Natural killer cell treated with Interleukin-12 subunit alpha and Interleukin-12 subunit beta and Interleukin-15 and Interleukin-18, amount 100 ng/mL, for 72 hours (primary cell): ENCODE results near the gene FOXD4. TPM values are rescaled to one million over a fixed set of nuclear protein-coding genes. Genes with fewer than 3 reads are reported as not detected.
A peak's percentile ranks its signal among the peaks of the same experiment; 100 is the strongest.
"Not testable (repeated sequence)": the region's sequence is repeated elsewhere in the genome, so short reads cannot be mapped to it uniquely, and the experiment has no call there.

Experiments used
- ATAC-seq, 2 donors: fragments of 150-1000 bp; cut with Tn5 transposase in 1 of 2; sonication (Bioruptor Pico), chemical (Tn5 transposase) in 1 of 2; 2 replicates each; pipeline ENCODE4 v1.10.0; 2021
- DNase-seq: peaks from one replicate; pipeline ENCODE4 v3.0.0; 2022; ENCODE audit warnings: low spot score
- H3K27ac Mint-ChIP-seq, 2 donors: 1 replicate in 1 of 2; 2 replicates in 1 of 2; pipeline ENCODE4 v1.8.0; 2022; ENCODE audit warnings: mixed read lengths in 2 of 2, mild to moderate bottlenecking in 1 of 2, moderate library complexity in 1 of 2
- H3K27me3 Mint-ChIP-seq, 2 donors: 1 replicate in 1 of 2; 2 replicates in 1 of 2; pipeline ENCODE4 v1.8.0; 2022; ENCODE audit warnings: mixed read lengths in 2 of 2
- H3K36me3 Mint-ChIP-seq: one replicate; pipeline ENCODE4 v1.8.0; 2022; ENCODE audit warnings: mixed read lengths
- H3K4me1 Mint-ChIP-seq, 2 donors: 1 replicate in 1 of 2; 2 replicates in 1 of 2; pipeline ENCODE4 v1.8.0; 2022; ENCODE audit warnings: low read depth in 2 of 2, mixed read lengths in 2 of 2, mild to moderate bottlenecking in 1 of 2
- H3K4me3 Mint-ChIP-seq: one replicate; pipeline ENCODE4 v1.8.0; 2022; ENCODE audit warnings: mixed read lengths
- H3K9me3 Mint-ChIP-seq: 2 replicates; pipeline ENCODE4 v1.8.0; 2022; ENCODE audit warnings: mixed read lengths
- total RNA-seq, 2 donors: library from RNA; stranded (reverse); gene quantifications; one replicate each; pipeline ENCODE4 v1.2.3, GENCODE V29; 2022

The FOXD4 gene
- total RNA-seq, 2 donors from 2014 or later, result 0.21 to 0.22 TPM

- H3K27ac Mint-ChIP-seq, DNase-seq, H3K4me3 Mint-ChIP-seq, H3K9me3 Mint-ChIP-seq, H3K36me3 Mint-ChIP-seq, H3K4me1 Mint-ChIP-seq: not testable (repeated sequence)
- ATAC-seq, result peak in 1 of 2 donors; percentile 32
- H3K27me3 Mint-ChIP-seq, result peaks cover 13 to 23% of the 10 kb centered on the region in 2 donors
Observed at GRCh38 chr9:108742-109495, 9.3 kb downstream of the FOXD4 start.

GRCh38 chr9:105991-106390, 12.2 kb downstream of the FOXD4 start:
- H3K4me1 Mint-ChIP-seq, H3K9me3 Mint-ChIP-seq, DNase-seq, H3K36me3 Mint-ChIP-seq, H3K27ac Mint-ChIP-seq, ATAC-seq, H3K4me3 Mint-ChIP-seq: not testable (repeated sequence)
- H3K27me3 Mint-ChIP-seq, result peaks cover 16 to 31% of the 10 kb centered on the region in 2 donors

GRCh38 chr9:100430-100829, 17.8 kb downstream of the FOXD4 start:
- H3K4me1 Mint-ChIP-seq, H3K27ac Mint-ChIP-seq, H3K4me3 Mint-ChIP-seq, H3K27me3 Mint-ChIP-seq, DNase-seq, H3K36me3 Mint-ChIP-seq, ATAC-seq, H3K9me3 Mint-ChIP-seq: not testable (repeated sequence)

- ATAC-seq, H3K4me1 Mint-ChIP-seq, DNase-seq, H3K36me3 Mint-ChIP-seq, H3K27me3 Mint-ChIP-seq, H3K9me3 Mint-ChIP-seq, H3K4me3 Mint-ChIP-seq, H3K27ac Mint-ChIP-seq: not testable (repeated sequence)
Observed at GRCh38 chr9:99867-100266, 18.4 kb downstream of the FOXD4 start.

GRCh38 chr9:98775-99174, 19.4 kb downstream of the FOXD4 start:
- ATAC-seq, result peak; percentile 64 to 73
- DNase-seq, H3K4me1 Mint-ChIP-seq, H3K27me3 Mint-ChIP-seq, H3K36me3 Mint-ChIP-seq, H3K4me3 Mint-ChIP-seq, H3K27ac Mint-ChIP-seq, H3K9me3 Mint-ChIP-seq: not testable (repeated sequence)

GRCh38 chr9:94992-95391, 23.2 kb downstream of the FOXD4 start:
- not testable (repeated sequence) for H3K9me3 Mint-ChIP-seq, H3K27ac Mint-ChIP-seq, DNase-seq, H3K36me3 Mint-ChIP-seq, H3K4me1 Mint-ChIP-seq, ATAC-seq, H3K4me3 Mint-ChIP-seq, H3K27me3 Mint-ChIP-seq

- H3K4me1 Mint-ChIP-seq, H3K9me3 Mint-ChIP-seq, H3K27me3 Mint-ChIP-seq, H3K36me3 Mint-ChIP-seq, ATAC-seq, H3K27ac Mint-ChIP-seq, DNase-seq, H3K4me3 Mint-ChIP-seq: not testable (repeated sequence)
Observed at GRCh38 chr9:94323-94722, 23.9 kb downstream of the FOXD4 start.

GRCh38 chr9:93909-94308, 24.3 kb downstream of the FOXD4 start:
- H3K4me3 Mint-ChIP-seq, DNase-seq, H3K36me3 Mint-ChIP-seq, H3K27ac Mint-ChIP-seq, ATAC-seq, H3K4me1 Mint-ChIP-seq, H3K9me3 Mint-ChIP-seq, H3K27me3 Mint-ChIP-seq: not testable (repeated sequence)

- H3K9me3 Mint-ChIP-seq, H3K27ac Mint-ChIP-seq, DNase-seq, ATAC-seq, H3K27me3 Mint-ChIP-seq, H3K36me3 Mint-ChIP-seq, H3K4me3 Mint-ChIP-seq, H3K4me1 Mint-ChIP-seq: not testable (repeated sequence)
Observed at GRCh38 chr9:90851-91250, 27.4 kb downstream of the FOXD4 start.

GRCh38 chr9:88396-89037, 29.7 kb downstream of the FOXD4 start:
- DNase-seq, H3K27ac Mint-ChIP-seq, H3K4me1 Mint-ChIP-seq, H3K9me3 Mint-ChIP-seq, H3K36me3 Mint-ChIP-seq, H3K4me3 Mint-ChIP-seq, H3K27me3 Mint-ChIP-seq: not testable (repeated sequence)
- ATAC-seq, result peak; percentile 78 to 81

- H3K4me3 Mint-ChIP-seq, H3K9me3 Mint-ChIP-seq, H3K4me1 Mint-ChIP-seq, DNase-seq, ATAC-seq, H3K36me3 Mint-ChIP-seq, H3K27me3 Mint-ChIP-seq, H3K27ac Mint-ChIP-seq: not testable (repeated sequence)
Observed at GRCh38 chr9:87860-88259, 30.4 kb downstream of the FOXD4 start.

GRCh38 chr9:87105-87504, 31.1 kb downstream of the FOXD4 start:
- DNase-seq, H3K4me3 Mint-ChIP-seq, H3K4me1 Mint-ChIP-seq, H3K27me3 Mint-ChIP-seq, ATAC-seq, H3K9me3 Mint-ChIP-seq, H3K27ac Mint-ChIP-seq, H3K36me3 Mint-ChIP-seq: not testable (repeated sequence)

GRCh38 chr9:86697-87096, 31.5 kb downstream of the FOXD4 start:
- not testable (repeated sequence) for DNase-seq, H3K9me3 Mint-ChIP-seq, H3K4me1 Mint-ChIP-seq, H3K4me3 Mint-ChIP-seq, H3K27me3 Mint-ChIP-seq, H3K27ac Mint-ChIP-seq, ATAC-seq, H3K36me3 Mint-ChIP-seq

GRCh38 chr9:82932-83689, 35.1 kb downstream of the FOXD4 start:
- H3K4me3 Mint-ChIP-seq, H3K9me3 Mint-ChIP-seq, DNase-seq, ATAC-seq, H3K27me3 Mint-ChIP-seq, H3K36me3 Mint-ChIP-seq, H3K4me1 Mint-ChIP-seq, H3K27ac Mint-ChIP-seq: not testable (repeated sequence)
